BE2C (cell line): Measurements from ENCODE around the gene PRKAR1A.
A peak's percentile ranks its signal among the peaks of the same experiment; 100 is the strongest.

ENCODE experiments used
- DNase-seq: peaks from one replicate; pipeline ENCODE4 v3.0.0-alpha.2; 2020
- H3K27me3 ChIP-seq: fragments of 250-450 bp; sonication (Bioruptor Pico); 2 replicates; pipeline ENCODE4 v1.5.1; 2020; ENCODE audit warnings: mild to moderate bottlenecking
- H3K36me3 ChIP-seq: fragments of 250-450 bp; sonication (Bioruptor Pico); 2 replicates; pipeline ENCODE4 v1.5.1; 2020; ENCODE audit warnings: mild to moderate bottlenecking
- H3K4me1 ChIP-seq: fragments of 250-450 bp; sonication (Bioruptor Pico); 2 replicates; pipeline ENCODE4 v1.5.1; 2020
- H3K4me3 ChIP-seq: 2 replicates; pipeline ENCODE4 v1.5.1; 2011; ENCODE audit warnings: low read depth, low read length
- H3K9me3 ChIP-seq: fragments of 250-450 bp; sonication (Bioruptor Pico); 2 replicates; pipeline ENCODE4 v1.5.1; 2020
- CTCF ChIP-seq: IDR thresholded peaks from 2 replicates; pipeline ENCODE4 v1.5.1; 2012; ENCODE audit warnings: mild to moderate bottlenecking, low read depth, low read length

Gene PRKAR1A

GRCh38 chr17:68599552-68600066 is 87.4 kb downstream of the PRKAR1A start:
- Histone ChIP-seq H3K4me1 (no peaks in the 10 kb centered on the region), H3K36me3 (no peaks in the 10 kb centered on the region), H3K4me3 (no peak overlapping the region), H3K9me3 (no peaks in the 10 kb centered on the region), H3K27me3 (peaks cover 59% of the 10 kb centered on the region)
- no peak for TF ChIP-seq CTCF
- no peak for DNase-seq

- peak; percentile 9 for DNase-seq
- Histone ChIP-seq H3K27me3 (peaks cover 59% of the 10 kb centered on the region), H3K36me3 (no peaks in the 10 kb centered on the region), H3K4me3 (no peak overlapping the region), H3K4me1 (no peaks in the 10 kb centered on the region), H3K9me3 (no peaks in the 10 kb centered on the region)
- TF ChIP-seq CTCF: no peak
Observed at GRCh38 chr17:68600067-68600930, 88.1 kb downstream of the PRKAR1A start.
